HG03025 (cell line): ENCODE results near the gene SLC2A13.

ENCODE experiments used
- ATAC-seq: cut with Tn5 transposase; IDR thresholded peaks from one replicate; pipeline ENCODE4 v1.9.1; 2021; ENCODE audit warnings: mild to moderate bottlenecking, moderate library complexity; ENCODE audit not compliant: unreplicated experiment, low FRiP score

SLC2A13 gene

GRCh38 chr12:40002178-40003169 lies 103.4 kb downstream of the SLC2A13 start:
- no peak for ATAC-seq

DNA sequence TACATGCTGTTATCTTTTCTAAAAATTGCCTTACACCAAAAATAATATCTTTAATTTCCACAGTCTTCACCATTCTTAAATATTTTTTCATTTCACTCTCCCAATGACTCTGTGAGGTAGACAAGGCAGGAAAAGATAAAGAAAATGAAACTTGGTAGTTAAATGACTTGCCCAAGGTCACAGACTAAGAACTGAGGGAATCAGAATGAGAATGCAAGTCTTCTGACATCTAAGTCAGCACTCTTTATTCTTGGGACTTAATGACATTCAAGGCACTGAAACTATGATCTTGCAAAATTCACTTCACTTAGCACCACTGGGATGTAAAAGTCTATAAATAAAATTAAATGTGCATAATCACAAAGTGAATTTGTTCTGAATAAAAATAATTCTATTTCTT lies 104.5 kb downstream of the SLC2A13 start:
- ATAC-seq: no peak

DNA sequence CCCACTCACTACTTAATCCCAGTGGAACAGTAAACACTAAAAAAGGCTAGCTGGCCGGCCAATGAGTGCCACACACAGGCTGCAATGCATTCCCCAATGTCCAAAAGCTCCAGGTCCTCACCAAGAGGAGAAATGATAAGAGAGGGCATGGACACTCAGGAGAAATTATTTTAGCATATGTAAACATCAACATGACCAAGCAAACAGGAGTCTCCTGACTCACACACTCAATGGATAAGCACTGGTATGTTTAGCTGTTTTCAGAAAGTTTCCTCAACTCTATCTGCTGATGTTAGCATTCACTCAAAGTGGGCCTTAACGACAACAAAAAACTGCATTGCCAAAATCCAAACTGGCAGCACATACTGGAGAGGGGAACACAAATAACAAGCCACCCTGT lies 105.0 kb downstream of the SLC2A13 start:
- ATAC-seq: no peak

DNA sequence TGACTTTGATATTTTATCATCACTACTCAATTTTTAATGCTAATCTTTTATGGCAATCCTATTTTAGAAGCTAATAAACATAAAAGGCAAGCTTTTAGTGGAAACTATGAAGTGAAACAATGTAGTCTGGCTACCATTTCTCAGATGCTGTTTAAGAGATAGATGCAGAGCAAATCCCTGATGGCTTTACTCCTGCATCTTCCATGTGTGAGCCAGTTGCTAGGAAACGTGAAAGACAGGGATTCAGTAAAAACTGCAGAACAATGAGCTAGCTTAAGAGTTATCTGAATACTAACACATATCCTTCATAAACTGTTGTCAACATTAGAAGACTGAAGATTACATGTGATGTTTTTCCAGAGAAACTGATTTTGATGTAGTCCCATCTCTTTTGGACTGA lies 112.6 kb downstream of the SLC2A13 start:
- ATAC-seq: no peak

- ATAC-seq: peak; percentile 88
Observed at GRCh38 chr12:39990122-39991101, 115.5 kb downstream of the SLC2A13 start.

DNA sequence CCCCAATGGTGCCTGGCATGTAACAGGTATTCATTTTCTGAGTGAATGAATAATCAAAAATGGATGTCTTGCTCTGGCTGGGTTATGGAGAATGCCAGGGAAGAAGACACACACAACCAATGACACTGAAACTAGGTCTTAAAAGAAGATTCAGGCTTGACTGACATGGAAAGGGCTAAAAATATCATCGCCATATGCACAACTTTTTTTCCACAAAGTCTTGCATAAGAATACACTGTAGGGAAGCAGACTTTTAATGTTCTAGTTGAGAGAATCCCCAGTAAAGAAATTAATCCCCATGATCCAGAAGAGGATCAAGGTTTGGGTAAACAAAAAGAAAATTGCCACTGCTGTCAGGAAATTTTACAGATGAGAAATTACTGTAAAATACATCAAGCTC lies 116.4 kb downstream of the SLC2A13 start:
- ATAC-seq: no peak

DNA sequence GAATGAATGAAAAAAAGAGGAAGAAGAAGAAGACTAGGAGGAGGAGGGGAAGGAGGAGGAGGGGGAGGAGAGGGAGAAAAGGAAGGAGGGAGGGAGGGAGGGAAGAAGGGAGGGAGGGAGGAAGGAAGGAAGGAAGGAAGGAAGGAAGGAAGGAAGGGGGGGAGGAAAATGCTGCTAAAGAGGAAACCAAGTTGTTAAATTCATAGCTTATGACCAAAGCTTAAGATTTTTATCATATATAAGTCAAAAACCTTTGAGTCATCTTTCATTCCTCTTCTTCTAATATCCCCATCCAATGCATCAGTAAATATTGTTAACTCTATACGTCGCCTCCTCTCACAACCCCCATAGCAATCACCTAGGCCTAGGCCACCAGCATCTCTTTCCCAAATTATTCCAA lies 117.3 kb downstream of the SLC2A13 start:
- ATAC-seq: no peak

- no peak for ATAC-seq
Observed at GRCh38 chr12:39986674-39987073, 119.2 kb downstream of the SLC2A13 start.

DNA sequence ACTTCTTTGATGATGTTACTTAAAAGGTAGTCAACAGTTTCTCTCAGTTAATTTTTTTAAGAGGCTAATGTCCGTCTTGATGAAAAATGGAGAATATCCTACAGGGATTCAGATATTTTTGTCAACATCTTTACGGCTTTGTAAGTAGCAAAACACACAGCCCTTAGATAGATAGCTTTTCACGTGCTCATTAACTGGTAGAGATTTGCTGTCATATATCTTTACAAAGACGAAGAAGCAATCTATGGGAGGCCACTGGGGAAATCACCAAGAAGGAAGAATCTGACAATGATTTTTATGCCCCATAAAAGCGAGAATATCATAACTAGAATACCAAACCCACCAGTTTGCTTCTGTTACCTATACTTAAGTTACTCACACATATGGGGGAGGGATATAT lies 121.2 kb downstream of the SLC2A13 start:
- no peak for ATAC-seq

DNA sequence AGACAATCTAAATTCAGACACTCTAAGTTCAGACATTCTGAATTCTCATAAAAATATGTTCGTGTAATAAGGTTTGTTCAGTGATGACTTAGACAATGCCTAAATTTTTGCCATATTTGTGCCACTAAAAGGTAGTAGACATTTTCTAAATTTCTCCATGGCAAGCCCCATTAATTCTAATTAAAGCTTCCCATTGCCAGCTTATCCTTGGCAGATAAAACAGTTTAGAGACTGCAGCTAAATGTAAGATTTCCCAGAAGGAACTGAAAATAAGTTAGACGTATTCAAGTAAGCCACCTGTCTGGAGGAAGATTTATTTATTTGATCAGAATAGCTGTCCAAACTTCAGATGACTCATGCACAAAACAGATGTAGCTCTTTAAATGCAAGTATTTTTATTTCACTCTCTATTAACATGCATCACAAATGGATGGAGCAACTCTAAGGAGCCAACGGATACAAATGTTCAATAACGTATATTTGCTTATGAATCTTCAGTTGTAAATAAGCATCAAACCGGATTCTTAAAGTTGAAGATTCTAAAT lies 130.4 kb downstream of the SLC2A13 start:
- no peak for ATAC-seq

DNA sequence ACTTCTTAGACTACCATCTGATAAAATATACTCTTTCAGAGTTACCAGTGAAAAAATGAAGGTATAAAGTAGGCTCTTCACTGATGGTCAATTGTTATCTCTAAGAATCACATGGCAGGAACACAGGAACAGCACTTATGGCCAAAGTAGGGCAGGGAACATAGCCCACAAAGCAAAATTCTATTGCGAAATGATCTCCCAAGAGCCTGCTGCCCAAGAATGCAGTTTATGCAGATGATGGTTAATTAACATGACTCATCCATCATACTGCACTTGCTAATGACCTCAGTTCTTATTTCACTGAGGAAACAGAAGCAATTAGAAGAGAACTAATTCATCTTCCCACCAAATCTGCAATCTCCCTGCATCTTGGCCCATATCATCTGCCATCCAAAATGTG lies 133.8 kb downstream of the SLC2A13 start:
- ATAC-seq: no peak

DNA sequence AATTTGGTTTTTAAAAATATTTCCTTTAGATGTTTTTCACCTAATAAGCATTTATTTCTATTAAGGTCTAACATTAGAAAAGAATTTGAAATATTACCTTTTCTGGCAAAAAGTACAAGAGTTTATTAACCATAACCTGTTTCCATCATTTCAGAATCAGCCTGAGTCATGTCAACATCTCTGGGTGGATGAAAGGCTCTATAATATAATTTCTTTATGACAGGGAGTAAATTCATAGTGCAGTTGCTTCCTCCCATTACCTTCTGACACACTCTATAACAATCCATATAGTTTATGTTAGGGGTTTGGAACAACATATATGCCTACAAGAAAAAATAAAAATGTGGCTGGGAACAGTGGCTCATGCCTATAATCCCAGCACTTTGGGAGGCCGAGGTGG lies 134.5 kb downstream of the SLC2A13 start:
- no peak for ATAC-seq

- ATAC-seq: no peak
Observed at GRCh38 chr12:39966721-39967120, 139.2 kb downstream of the SLC2A13 start.

DNA sequence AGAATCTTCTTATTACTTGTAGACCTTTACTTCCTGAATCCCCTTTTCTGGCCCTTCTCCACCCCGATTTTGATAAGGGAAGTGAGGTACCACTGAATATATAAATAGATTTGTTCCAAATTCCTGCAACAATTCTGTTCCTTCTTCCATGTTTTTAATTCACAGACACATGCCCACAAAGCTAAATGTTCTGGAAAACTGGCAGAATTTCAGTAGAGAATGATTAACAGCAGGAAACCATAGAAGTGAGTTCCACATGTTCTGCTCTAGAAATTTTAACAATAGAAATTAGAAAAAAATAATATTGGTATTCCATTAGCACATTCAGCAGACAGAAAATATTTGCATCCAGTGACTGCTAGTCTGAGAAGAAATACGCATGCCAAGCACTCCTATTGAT lies 139.6 kb downstream of the SLC2A13 start:
- no peak for ATAC-seq

DNA sequence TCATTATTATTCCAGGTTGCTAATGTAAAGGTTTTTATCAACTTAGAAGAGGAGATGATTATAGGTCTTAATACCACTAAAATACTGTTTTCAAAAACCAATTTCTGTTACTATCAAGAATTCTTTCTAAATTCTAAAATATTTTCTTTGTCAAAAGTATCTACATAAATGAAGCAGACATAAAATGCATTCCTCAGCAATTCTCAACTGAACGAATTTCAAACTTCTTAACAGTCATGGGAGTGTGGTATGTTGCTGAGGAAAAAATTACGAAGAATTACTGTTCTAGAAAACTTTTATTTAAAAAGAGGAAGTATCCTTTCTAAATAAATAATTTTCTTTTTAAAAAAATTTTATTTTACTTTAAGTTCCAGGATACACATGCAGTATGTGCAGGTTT lies 146.4 kb downstream of the SLC2A13 start:
- ATAC-seq: no peak

- no peak for ATAC-seq
Observed at GRCh38 chr12:39959031-39959430, 146.8 kb downstream of the SLC2A13 start.

DNA sequence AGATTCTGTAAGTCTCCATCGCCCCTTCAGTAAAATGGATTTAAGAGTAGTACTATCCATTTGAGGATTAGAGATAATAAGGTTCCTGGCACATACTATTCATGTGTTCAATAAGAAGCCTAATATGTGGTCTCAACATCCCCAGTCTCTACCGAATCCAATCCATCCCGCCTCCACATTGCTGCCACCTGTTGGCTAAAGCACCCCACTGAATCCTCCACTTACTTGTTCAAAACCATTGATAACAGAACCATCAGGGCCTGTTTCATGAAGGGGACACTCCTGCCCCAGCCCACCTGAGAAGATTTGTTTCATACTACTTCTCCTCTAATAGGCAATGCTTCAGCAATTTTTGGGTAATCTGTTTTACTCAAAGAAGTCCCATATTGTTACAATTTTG lies 147.5 kb downstream of the SLC2A13 start:
- ATAC-seq: no peak

- ATAC-seq: no peak
Observed at GRCh38 chr12:39956725-39957124, 149.2 kb downstream of the SLC2A13 start.

GRCh38 chr12:39946361-39947280 lies 159.3 kb downstream of the SLC2A13 start:
- ATAC-seq: no peak

DNA sequence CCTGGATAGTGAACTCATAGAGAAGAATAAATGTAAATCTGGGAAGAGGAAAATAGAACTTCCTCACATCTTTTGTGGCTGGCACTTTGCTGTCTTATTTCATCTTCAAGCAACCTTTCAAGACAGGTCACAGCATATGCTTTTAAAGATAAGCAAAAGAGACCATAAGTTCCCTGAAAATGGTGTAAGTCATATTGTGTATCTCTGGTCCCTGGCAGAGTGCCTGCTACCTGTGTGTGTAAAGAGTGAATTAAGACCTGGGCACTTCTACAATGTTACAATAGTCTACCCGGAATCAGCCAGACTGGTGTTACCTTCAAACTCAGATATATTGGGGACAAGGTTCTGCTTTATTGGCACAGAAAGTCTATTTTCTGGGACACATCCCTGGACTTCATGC lies 168.8 kb downstream of the SLC2A13 start:
- no peak for ATAC-seq
